Endothelial cell of umbilical vein (primary cell): ENCODE data around the gene SPATS2L.

Experiments used
- EZH2 ChIP-seq: IDR thresholded peaks from 2 replicates; pipeline ENCODE4 v1.6.1; 2012; ENCODE audit warnings: borderline replicate concordance, low read depth, mild to moderate bottlenecking, moderate library complexity, low read length, inconsistent platforms; ENCODE audit not compliant: severe bottlenecking
- GATA2 ChIP-seq: IDR thresholded peaks from 2 replicates; pipeline ENCODE4 v1.7.0; 2011; ENCODE audit warnings: low read depth, mild to moderate bottlenecking, moderate library complexity, mixed read lengths, low read length; ENCODE audit not compliant: insufficient read length, insufficient read depth
- JUN ChIP-seq: IDR thresholded peaks from 2 replicates; pipeline ENCODE4 v1.6.1; 2011; ENCODE audit warnings: borderline replicate concordance, low read depth; ENCODE audit not compliant: insufficient read length, insufficient read depth
- MYC ChIP-seq: IDR thresholded peaks from one replicate; pipeline ENCODE4 v1.6.1; 2011; ENCODE audit warnings: mild to moderate bottlenecking, low read depth, low read length
- POLR2A ChIP-seq: IDR thresholded peaks from 2 replicates; pipeline ENCODE4 v1.6.1; 2012; ENCODE audit warnings: low read depth, mild to moderate bottlenecking, control low read depth, low read length
- POLR2AphosphoS5 ChIP-seq: IDR thresholded peaks from 2 replicates; pipeline ENCODE4 v1.6.1; 2012; ENCODE audit warnings: low read depth, mild to moderate bottlenecking, control low read depth, low read length, moderate library complexity; ENCODE audit not compliant: insufficient read depth
- TF ChIP-seq, protein P1 (sequence below), 2 donors: IDR thresholded peaks; 1 replicate in 1 of 2; 2 replicates in 1 of 2; pipeline ENCODE4 v1.5.1; 2011; ENCODE audit warnings: low read length in 2 of 2, mild to moderate bottlenecking in 2 of 2, moderate library complexity in 2 of 2, control low read depth in 1 of 2, inconsistent platforms in 1 of 2, low read depth in 1 of 2; ENCODE audit not compliant: insufficient read depth in 1 of 2; ENCODE audit errors: extremely low read depth in 1 of 2
- TF ChIP-seq, protein P2 (sequence below): IDR thresholded peaks from 2 replicates; pipeline ENCODE4 v1.6.1; 2011; ENCODE audit not compliant: insufficient read depth, insufficient read length

DNA sequence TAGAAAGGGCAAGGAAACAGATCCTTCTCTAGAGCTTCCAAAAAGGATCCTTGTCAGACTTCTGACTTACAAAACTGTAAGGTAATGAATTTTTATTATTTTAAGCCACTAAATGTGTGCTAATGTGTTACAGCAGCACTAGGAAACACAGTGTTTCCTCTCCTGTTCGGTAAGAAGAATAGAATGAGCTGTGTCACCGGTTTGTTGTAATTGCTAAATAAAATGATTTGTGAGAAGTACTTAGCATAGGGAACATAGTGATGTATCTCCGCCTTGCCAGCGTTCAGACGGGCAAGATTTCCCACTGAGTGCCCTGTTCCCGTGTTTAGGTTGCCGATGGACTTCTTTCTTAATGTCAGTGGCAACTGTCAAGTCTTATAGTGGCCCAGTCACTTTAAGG lies 57.6 kb downstream of the SPATS2L start:
- TF ChIP-seq POLR2A (no peak), EZH2 (no peak), POLR2AphosphoS5 (no peak), JUN (no peak), MYC (no peak), GATA2 (no peak)
- TF ChIP-seq, protein P1, sequence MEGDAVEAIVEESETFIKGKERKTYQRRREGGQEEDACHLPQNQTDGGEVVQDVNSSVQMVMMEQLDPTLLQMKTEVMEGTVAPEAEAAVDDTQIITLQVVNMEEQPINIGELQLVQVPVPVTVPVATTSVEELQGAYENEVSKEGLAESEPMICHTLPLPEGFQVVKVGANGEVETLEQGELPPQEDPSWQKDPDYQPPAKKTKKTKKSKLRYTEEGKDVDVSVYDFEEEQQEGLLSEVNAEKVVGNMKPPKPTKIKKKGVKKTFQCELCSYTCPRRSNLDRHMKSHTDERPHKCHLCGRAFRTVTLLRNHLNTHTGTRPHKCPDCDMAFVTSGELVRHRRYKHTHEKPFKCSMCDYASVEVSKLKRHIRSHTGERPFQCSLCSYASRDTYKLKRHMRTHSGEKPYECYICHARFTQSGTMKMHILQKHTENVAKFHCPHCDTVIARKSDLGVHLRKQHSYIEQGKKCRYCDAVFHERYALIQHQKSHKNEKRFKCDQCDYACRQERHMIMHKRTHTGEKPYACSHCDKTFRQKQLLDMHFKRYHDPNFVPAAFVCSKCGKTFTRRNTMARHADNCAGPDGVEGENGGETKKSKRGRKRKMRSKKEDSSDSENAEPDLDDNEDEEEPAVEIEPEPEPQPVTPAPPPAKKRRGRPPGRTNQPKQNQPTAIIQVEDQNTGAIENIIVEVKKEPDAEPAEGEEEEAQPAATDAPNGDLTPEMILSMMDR (IDR thresholded peaks at IDR 0.05; ENCODE audit: extremely low read depth in 1 of 2, insufficient read depth in 1 of 2, low read depth in 1 of 2, low read length in 2 of 2): no peak
- TF ChIP-seq, protein P2, sequence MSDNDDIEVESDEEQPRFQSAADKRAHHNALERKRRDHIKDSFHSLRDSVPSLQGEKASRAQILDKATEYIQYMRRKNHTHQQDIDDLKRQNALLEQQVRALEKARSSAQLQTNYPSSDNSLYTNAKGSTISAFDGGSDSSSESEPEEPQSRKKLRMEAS: no peak
